ENCODE results near the gene MGA.

MGA gene

GRCh38 chr15:41794081-41794480, 133.9 kb downstream of the MGA start:
- Histone ChIP-seq H3K9me3 (ENCODE audit: insufficient read depth, low read length) (no peaks in the 10 kb centered on the region), H3K36me3 (ENCODE audit: low read length) (no peaks in the 10 kb centered on the region), H3K79me2 (ENCODE audit: insufficient read depth, low read length) (no peaks in the 10 kb centered on the region), H3K27me3 (ENCODE audit: low read length) (no peaks in the 10 kb centered on the region), H3K4me3 (ENCODE audit: insufficient read depth, low read length, poor library complexity, severe bottlenecking) (no peak overlapping the region), H3K9ac (ENCODE audit: low read length) (no peak overlapping the region), H4K20me1 (ENCODE audit: low read depth, low read length) (no peaks in the 10 kb centered on the region), H3K27ac (ENCODE audit: low read depth, low read length) (no peak overlapping the region), H3K4me2 (ENCODE audit: low read depth, low read length, poor library complexity, severe bottlenecking) (no peak overlapping the region), H3F3A (ENCODE audit: insufficient read depth) (no peaks in the 10 kb centered on the region), H2AFZ (ENCODE audit: low read depth, low read length, severe bottlenecking) (no peak overlapping the region), H3K9me2 (replicated peaks; ENCODE audit: insufficient read depth, low read length) (no peaks in the 10 kb centered on the region)
- TF ChIP-seq CTCF (IDR thresholded peaks at IDR 0.05; ENCODE audit: insufficient read depth, low read length, poor library complexity, severe bottlenecking) (no peak), EZH2phosphoT487 (conservative IDR thresholded peaks at IDR 0.05; ENCODE audit: low read length) (no peak)

GRCh38 chr15:41795996-41796856, 136.0 kb downstream of the MGA start:
- Histone ChIP-seq H3K9me2 (replicated peaks; ENCODE audit: insufficient read depth, low read length) (no peaks in the 10 kb centered on the region), H4K20me1 (ENCODE audit: low read depth, low read length) (no peaks in the 10 kb centered on the region), H2AFZ (ENCODE audit: low read depth, low read length, severe bottlenecking) (no peak overlapping the region), H3K27ac (ENCODE audit: low read depth, low read length) (no peak overlapping the region), H3F3A (ENCODE audit: insufficient read depth) (no peaks in the 10 kb centered on the region), H3K27me3 (ENCODE audit: low read length) (no peaks in the 10 kb centered on the region), H3K9ac (ENCODE audit: low read length) (no peak overlapping the region), H3K36me3 (ENCODE audit: low read length) (0 out of 2 replicates have a peak, but pooled peaks cover 3% of the 10 kb centered on the region), H3K4me3 (ENCODE audit: insufficient read depth, low read length, poor library complexity, severe bottlenecking) (no peak overlapping the region), H3K79me2 (ENCODE audit: insufficient read depth, low read length) (no peaks in the 10 kb centered on the region), H3K4me2 (ENCODE audit: low read depth, low read length, poor library complexity, severe bottlenecking) (no peak overlapping the region), H3K9me3 (ENCODE audit: insufficient read depth, low read length) (no peaks in the 10 kb centered on the region; the same call in 1 of the 2 replicates)
- TF ChIP-seq EZH2phosphoT487 (conservative IDR thresholded peaks at IDR 0.05; ENCODE audit: low read length) (no peak), CTCF (IDR thresholded peaks at IDR 0.05; ENCODE audit: insufficient read depth, low read length, poor library complexity, severe bottlenecking) (no peak)

GRCh38 chr15:41797201-41797944, 137.2 kb downstream of the MGA start:
- Histone ChIP-seq H4K20me1 (ENCODE audit: low read depth, low read length) (no peaks in the 10 kb centered on the region), H3K27ac (ENCODE audit: low read depth, low read length) (no peak overlapping the region), H3K4me3 (ENCODE audit: insufficient read depth, low read length, poor library complexity, severe bottlenecking) (no peak overlapping the region), H3K27me3 (ENCODE audit: low read length) (no peaks in the 10 kb centered on the region), H3K79me2 (ENCODE audit: insufficient read depth, low read length) (no peaks in the 10 kb centered on the region), H2AFZ (ENCODE audit: low read depth, low read length, severe bottlenecking) (no peak overlapping the region), H3F3A (ENCODE audit: insufficient read depth) (no peaks in the 10 kb centered on the region), H3K36me3 (ENCODE audit: low read length) (0 out of 2 replicates have a peak, but pooled peaks cover 4% of the 10 kb centered on the region), H3K9ac (ENCODE audit: low read length) (no peak overlapping the region), H3K4me2 (ENCODE audit: low read depth, low read length, poor library complexity, severe bottlenecking) (no peak overlapping the region), H3K9me3 (ENCODE audit: insufficient read depth, low read length) (no peaks in the 10 kb centered on the region; the same call in 1 of the 2 replicates), H3K9me2 (replicated peaks; ENCODE audit: insufficient read depth, low read length) (no peaks in the 10 kb centered on the region)
- no peak for TF ChIP-seq CTCF (IDR thresholded peaks at IDR 0.05; ENCODE audit: insufficient read depth, low read length, poor library complexity, severe bottlenecking)
- no peak for TF ChIP-seq EZH2phosphoT487 (conservative IDR thresholded peaks at IDR 0.05; ENCODE audit: low read length)

Data from SU-DHL-6 (cell line).